Measurements from ENCODE around the gene CLRN2.
"Not testable (repeated sequence)": the region's sequence is repeated elsewhere in the genome, so short reads cannot be mapped to it uniquely, and the experiment has no call there.

CLRN2 gene

GRCh38 chr4:17546222-17546621 lies 31.3 kb downstream of the CLRN2 start:
- DNase-seq = no peak

GRCh38 chr4:17546678-17547077 lies 31.7 kb downstream of the CLRN2 start:
- DNase-seq = no peak

GRCh38 chr4:17550549-17550948 lies 35.6 kb downstream of the CLRN2 start:
- no peak for DNase-seq

GRCh38 chr4:17552427-17552826 lies 37.5 kb downstream of the CLRN2 start:
- no peak for DNase-seq

GRCh38 chr4:17554568-17554967 lies 39.6 kb downstream of the CLRN2 start:
- DNase-seq = no peak

- no peak for DNase-seq
Observed at GRCh38 chr4:17556498-17556897, 41.5 kb downstream of the CLRN2 start.

GRCh38 chr4:17557880-17558279 lies 42.9 kb downstream of the CLRN2 start:
- DNase-seq = no peak

GRCh38 chr4:17558941-17559708 lies 44.2 kb downstream of the CLRN2 start:
- no peak for DNase-seq

GRCh38 chr4:17559709-17560048 lies 44.7 kb downstream of the CLRN2 start:
- no peak for DNase-seq

- no peak for DNase-seq
Observed at GRCh38 chr4:17560065-17560673, 45.2 kb downstream of the CLRN2 start.

- DNase-seq = no peak
Observed at GRCh38 chr4:17561195-17561909, 46.4 kb downstream of the CLRN2 start.

GRCh38 chr4:17562157-17562556 lies 47.2 kb downstream of the CLRN2 start:
- no peak for DNase-seq

- DNase-seq = no peak
Observed at GRCh38 chr4:17565846-17566245, 50.9 kb downstream of the CLRN2 start.

GRCh38 chr4:17567271-17567670 lies 52.3 kb downstream of the CLRN2 start:
- no peak for DNase-seq

- no peak for DNase-seq
Observed at GRCh38 chr4:17574206-17574605, 59.2 kb downstream of the CLRN2 start.

- DNase-seq = not testable (repeated sequence)
Observed at GRCh38 chr4:17575177-17575576, 60.2 kb downstream of the CLRN2 start.

Data from CD4-positive, alpha-beta T cell treated with Interferon alpha-2 for 1 hour (primary cell).